Sigmoid colon (tissue), 7 donors: Measurements from ENCODE around the gene HIF3A. TPM values are rescaled to one million over a fixed set of nuclear protein-coding genes. Genes with fewer than 3 reads are reported as not detected.

Experiments used
- DNase-seq: peaks from one replicate; pipeline ENCODE4 v3.0.0-alpha.2; 2019
- H3K27ac ChIP-seq, 4 donors: fragments of 200-600 bp; sonication (generic); one replicate each; pipeline ENCODE4 v1.5.1; 2016 to 2019; ENCODE audit warnings: mild to moderate bottlenecking in 1 of 4
- H3K27me3 ChIP-seq, 3 donors: fragments of 200-600 bp; sonication (generic); one replicate each; pipeline ENCODE4 v1.5.1; 2019; ENCODE audit warnings: mild to moderate bottlenecking in 1 of 3
- H3K36me3 ChIP-seq, 4 donors: fragments of 200-600 bp; sonication (generic); one replicate each; pipeline ENCODE4 v1.5.1; 2016 to 2019
- H3K4me1 ChIP-seq, 4 donors: fragments of 200-600 bp; sonication (generic); one replicate each; pipeline ENCODE4 v1.5.1; 2017 to 2019
- H3K4me3 ChIP-seq, 4 donors: fragments of 200-600 bp; sonication (generic); one replicate each; pipeline ENCODE4 v1.5.1; 2017 to 2019; ENCODE audit warnings: mild to moderate bottlenecking in 2 of 4, moderate library complexity in 1 of 4
- H3K9me3 ChIP-seq, 4 donors: fragments of 200-600 bp in 3 of 4; sonication (generic) in 3 of 4; one replicate each; pipeline versions ENCODE4 v1.5.1 to v1.6.1; 2013 to 2019
- EP300 ChIP-seq, 4 donors: sonication (generic); formaldehyde crosslinking; IDR thresholded peaks; one replicate each; pipeline ENCODE4 v1.6.1; 2017; ENCODE audit warnings: antibody characterized with exemption in 4 of 4
- POLR2A ChIP-seq, 2 donors: fragments of 450-650 bp; IDR thresholded peaks; one replicate each; pipeline ENCODE4 v1.6.1; 2016; ENCODE audit warnings: antibody characterized with exemption in 2 of 2, mild to moderate bottlenecking in 2 of 2, moderate library complexity in 2 of 2
- POLR2AphosphoS5 ChIP-seq, 4 donors: sonication (generic); formaldehyde crosslinking; IDR thresholded peaks; one replicate each; pipeline ENCODE4 v1.6.1; 2017; ENCODE audit warnings: antibody characterized with exemption in 4 of 4
- WGBS, 2 donors: extraction: QIAGEN DNeasy Blood & Tissue Kit; methylation state at CpG; one replicate each; pipeline ENCODE4 v1.1.7; 2013; 5-methylcytosine and 5-hydroxymethylcytosine counted together
- intact Hi-C: fragments of 100-400 bp; cut with DNase I; formaldehyde crosslinking; loops from one replicate; pipeline ENCODE4 v1.15.1; 2023
- polyA plus RNA-seq, 3 donors: library from polyadenylated mRNA; stranded (reverse); fragments of 200-250 nt; gene quantifications; one replicate each; pipeline ENCODE4 v1.2.3, GENCODE V29; 2013
- total RNA-seq, 4 donors: library from RNA; depleted of rRNA; stranded (reverse); fragments of >200 nt; gene quantifications; one replicate each; pipeline ENCODE4 v1.1.0, GENCODE V29; 2016
- TF ChIP-seq, protein P1 (sequence below), 4 experiments: fragments of 450-650 bp in 3 of 4; fragments of 200-600 bp in 1 of 4; IDR thresholded peaks; one replicate each; pipeline ENCODE4 v1.5.1; 2016 to 2019; ENCODE audit warnings: antibody characterized with exemption in 4 of 4, mild to moderate bottlenecking in 3 of 4, moderate library complexity in 2 of 4
- donor health status: healthy with polysubstance abuse.
- donor health status: Bipolar disorder and iron deficiency.
- donor health status: healthy.

The HIF3A gene
- total and polyA plus RNA-seq, 7 donors = 1.8 to 310 (median 63.0) TPM

DNA sequence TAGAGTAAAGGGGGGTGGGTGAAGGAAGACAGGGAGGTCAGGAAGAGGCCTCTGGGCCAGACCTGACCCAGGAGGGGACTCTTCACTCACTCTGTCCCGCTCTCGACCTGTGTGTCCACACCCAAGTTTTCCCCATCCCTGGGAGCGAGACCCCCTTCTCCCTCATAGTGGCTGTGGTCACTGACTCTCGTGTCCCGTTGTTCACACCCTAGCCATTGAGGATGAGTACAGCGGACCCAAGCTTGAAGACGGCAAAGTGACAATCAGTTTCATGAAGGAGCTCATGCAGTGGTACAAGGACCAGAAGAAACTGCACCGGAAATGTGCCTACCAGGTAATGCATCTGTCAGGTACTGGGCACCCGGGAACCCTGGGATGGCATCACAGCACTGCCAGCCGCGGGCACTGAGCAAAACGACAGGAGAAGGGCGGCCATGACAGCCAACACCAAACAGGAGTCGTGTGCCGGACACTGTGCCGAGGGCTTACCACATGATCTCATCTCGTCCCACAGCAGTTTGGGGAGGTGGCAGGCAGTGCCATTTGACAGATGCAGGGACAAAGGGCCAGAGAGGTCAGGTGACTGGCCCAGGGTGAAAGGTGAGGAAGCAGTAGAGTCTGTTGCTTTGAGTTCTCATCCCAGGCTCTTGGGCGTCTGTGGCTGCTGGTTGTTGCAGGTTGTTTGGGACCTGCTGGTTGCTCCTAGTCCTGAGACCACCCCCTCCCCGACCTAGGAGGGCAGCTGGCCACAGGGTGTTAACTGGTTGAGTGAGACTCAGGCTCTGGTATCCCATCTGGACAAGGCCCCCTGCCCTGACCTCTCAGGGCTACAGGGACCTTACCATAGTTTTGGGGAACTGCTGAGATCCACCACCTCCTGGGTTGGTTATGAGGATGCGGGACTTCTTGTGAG lies 79.7 kb downstream of the HIF3A start:
- Histone ChIP-seq H3K4me3 (no peak overlapping the region), H3K27me3 (no peaks in the 10 kb centered on the region), H3K9me3 (no peaks in the 10 kb centered on the region), H3K36me3 (peaks cover 0 to 19% (median 9%) of the 10 kb centered on the region in 4 donors), H3K27ac (peak overlapping the region in 3 of 4 donors; percentile 46 to 80 (median 58)), H3K4me1 (peaks cover 0 to 58% (median 42%) of the 10 kb centered on the region in 4 donors)
- 93 to 95% methylated on average over 20 of the region's 20 CpGs for WGBS, 2 donors
- TF ChIP-seq POLR2A (IDR thresholded peaks at IDR 0.05) (no peak), EP300 (IDR thresholded peaks at IDR 0.05) (no peak), POLR2AphosphoS5 (IDR thresholded peaks at IDR 0.05) (no peak)
- TF ChIP-seq, protein P1, sequence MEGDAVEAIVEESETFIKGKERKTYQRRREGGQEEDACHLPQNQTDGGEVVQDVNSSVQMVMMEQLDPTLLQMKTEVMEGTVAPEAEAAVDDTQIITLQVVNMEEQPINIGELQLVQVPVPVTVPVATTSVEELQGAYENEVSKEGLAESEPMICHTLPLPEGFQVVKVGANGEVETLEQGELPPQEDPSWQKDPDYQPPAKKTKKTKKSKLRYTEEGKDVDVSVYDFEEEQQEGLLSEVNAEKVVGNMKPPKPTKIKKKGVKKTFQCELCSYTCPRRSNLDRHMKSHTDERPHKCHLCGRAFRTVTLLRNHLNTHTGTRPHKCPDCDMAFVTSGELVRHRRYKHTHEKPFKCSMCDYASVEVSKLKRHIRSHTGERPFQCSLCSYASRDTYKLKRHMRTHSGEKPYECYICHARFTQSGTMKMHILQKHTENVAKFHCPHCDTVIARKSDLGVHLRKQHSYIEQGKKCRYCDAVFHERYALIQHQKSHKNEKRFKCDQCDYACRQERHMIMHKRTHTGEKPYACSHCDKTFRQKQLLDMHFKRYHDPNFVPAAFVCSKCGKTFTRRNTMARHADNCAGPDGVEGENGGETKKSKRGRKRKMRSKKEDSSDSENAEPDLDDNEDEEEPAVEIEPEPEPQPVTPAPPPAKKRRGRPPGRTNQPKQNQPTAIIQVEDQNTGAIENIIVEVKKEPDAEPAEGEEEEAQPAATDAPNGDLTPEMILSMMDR (IDR thresholded peaks at IDR 0.05) = no peak
- intact Hi-C loops = no loop called here
- peak; percentile 61 for DNase-seq

DNA sequence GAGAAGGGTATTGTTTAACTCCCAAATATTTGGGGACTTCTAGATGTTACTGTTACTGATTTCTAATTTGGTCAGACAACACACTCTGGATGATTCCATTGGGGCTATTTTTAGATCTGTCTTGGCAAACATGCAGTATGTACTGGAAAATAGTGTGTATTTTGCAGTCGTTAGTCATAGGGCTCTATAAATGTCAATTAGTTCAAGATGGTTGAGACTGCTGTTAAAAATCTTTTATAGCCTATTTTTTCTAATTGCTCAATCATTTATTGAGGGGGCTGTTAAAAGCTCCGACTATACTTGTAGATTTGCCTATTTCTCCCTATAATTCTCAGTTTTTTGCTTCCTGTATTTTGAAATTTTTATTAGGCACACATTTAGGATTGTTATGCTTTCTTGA lies 81.4 kb downstream of the HIF3A start:
- no peak for DNase-seq
- peaks cover 0 to 50% (median 32%) of the 10 kb centered on the region in 4 donors for H3K4me1 ChIP-seq
- no peaks in the 10 kb centered on the region for H3K9me3 ChIP-seq
- no peaks in the 10 kb centered on the region for H3K27me3 ChIP-seq
- intact Hi-C loops = no loop called here
- peak in 3 of 4 donors; percentile 53 to 63 (median 54) for TF ChIP-seq POLR2AphosphoS5 (IDR thresholded peaks at IDR 0.05)
- peak in 1 of 4 donors; percentile 3 for TF ChIP-seq EP300 (IDR thresholded peaks at IDR 0.05)
- no peak for TF ChIP-seq POLR2A (IDR thresholded peaks at IDR 0.05)
- TF ChIP-seq, protein P1 (IDR thresholded peaks at IDR 0.05) = no peak
- 46 to 65% methylated on average over 2 of the region's 2 CpGs for WGBS, 2 donors
- H3K4me3 ChIP-seq = no peak overlapping the region
- H3K27ac ChIP-seq = peak overlapping the region; percentile 34 to 80 (median 52)
- peaks cover 0 to 36% (median 18%) of the 10 kb centered on the region in 4 donors for H3K36me3 ChIP-seq

DNA sequence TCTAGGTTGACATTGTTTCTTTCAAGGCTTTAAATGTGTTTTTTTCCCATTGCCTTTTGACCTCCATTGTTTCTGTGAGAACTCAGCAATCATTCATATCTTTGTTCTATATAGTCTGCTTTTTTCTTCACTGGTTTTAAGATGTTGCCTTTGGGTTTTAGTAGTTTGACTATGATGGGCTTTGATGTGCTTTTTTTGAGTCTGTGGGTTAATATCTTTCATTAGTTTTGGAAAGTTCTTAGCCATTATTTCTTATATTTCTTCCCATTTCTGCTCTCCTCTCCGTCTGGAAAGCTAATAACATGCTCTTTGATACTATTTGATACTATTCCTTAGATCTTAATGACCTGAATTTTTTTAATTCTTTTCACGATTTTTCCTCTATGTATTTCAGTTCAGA lies 83.8 kb downstream of the HIF3A start:
- peaks cover 7 to 56% (median 34%) of the 10 kb centered on the region in 4 donors for H3K36me3 ChIP-seq
- no peak overlapping the region for H3K27ac ChIP-seq
- peaks cover 0 to 40% (median 21%) of the 10 kb centered on the region in 4 donors for H3K4me1 ChIP-seq
- 95 to 97% methylated on average over 2 of the region's 2 CpGs for WGBS, 2 donors
- TF ChIP-seq, protein P1 (IDR thresholded peaks at IDR 0.05) = no peak
- no peak for TF ChIP-seq POLR2A (IDR thresholded peaks at IDR 0.05)
- TF ChIP-seq EP300 (IDR thresholded peaks at IDR 0.05) = no peak
- TF ChIP-seq POLR2AphosphoS5 (IDR thresholded peaks at IDR 0.05) = no peak
- intact Hi-C loops = no loop called here
- no peaks in the 10 kb centered on the region for H3K9me3 ChIP-seq
- no peak for DNase-seq
- no peaks in the 10 kb centered on the region for H3K27me3 ChIP-seq
- no peak overlapping the region for H3K4me3 ChIP-seq

DNA sequence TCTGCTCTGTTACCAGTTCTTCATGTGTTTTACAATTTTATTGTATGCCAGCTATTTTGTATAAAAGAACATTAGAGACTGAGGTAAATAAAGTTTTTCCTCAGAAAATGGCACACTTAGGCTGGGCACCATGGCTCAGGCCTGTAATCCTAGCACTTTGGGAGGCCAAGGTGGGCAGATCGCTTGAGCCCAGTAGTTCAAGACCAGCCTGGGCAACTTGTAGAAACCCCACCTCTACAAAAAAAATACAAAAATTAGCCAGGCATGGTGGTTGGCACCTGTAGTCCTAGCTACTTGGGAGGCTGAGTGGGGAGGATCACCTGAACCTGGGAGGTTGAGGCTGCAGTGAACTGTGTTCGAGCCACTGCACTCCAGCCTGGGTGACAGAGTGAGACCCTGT lies 84.5 kb downstream of the HIF3A start:
- no peak overlapping the region for H3K27ac ChIP-seq
- no peaks in the 10 kb centered on the region for H3K27me3 ChIP-seq
- no peaks in the 10 kb centered on the region for H3K9me3 ChIP-seq
- H3K4me1 ChIP-seq = peaks cover 0 to 40% (median 21%) of the 10 kb centered on the region in 4 donors
- H3K4me3 ChIP-seq = no peak overlapping the region
- peaks cover 7 to 58% (median 32%) of the 10 kb centered on the region in 4 donors for H3K36me3 ChIP-seq
- TF ChIP-seq POLR2A (IDR thresholded peaks at IDR 0.05) = no peak
- TF ChIP-seq, protein P1 (IDR thresholded peaks at IDR 0.05) = no peak
- intact Hi-C loops = no loop called here
- 98 to 99% methylated on average over 2 of the region's 2 CpGs for WGBS, 2 donors
- DNase-seq = peak; percentile 38
